GM21528 (cell line): Measurements from ENCODE around the gene STK39.

Source experiments
- ATAC-seq: cut with Tn5 transposase; IDR thresholded peaks from one replicate; pipeline ENCODE4 v1.9.1; 2021; ENCODE audit warnings: mild to moderate bottlenecking, moderate library complexity; ENCODE audit not compliant: unreplicated experiment, low FRiP score

Gene STK39

DNA sequence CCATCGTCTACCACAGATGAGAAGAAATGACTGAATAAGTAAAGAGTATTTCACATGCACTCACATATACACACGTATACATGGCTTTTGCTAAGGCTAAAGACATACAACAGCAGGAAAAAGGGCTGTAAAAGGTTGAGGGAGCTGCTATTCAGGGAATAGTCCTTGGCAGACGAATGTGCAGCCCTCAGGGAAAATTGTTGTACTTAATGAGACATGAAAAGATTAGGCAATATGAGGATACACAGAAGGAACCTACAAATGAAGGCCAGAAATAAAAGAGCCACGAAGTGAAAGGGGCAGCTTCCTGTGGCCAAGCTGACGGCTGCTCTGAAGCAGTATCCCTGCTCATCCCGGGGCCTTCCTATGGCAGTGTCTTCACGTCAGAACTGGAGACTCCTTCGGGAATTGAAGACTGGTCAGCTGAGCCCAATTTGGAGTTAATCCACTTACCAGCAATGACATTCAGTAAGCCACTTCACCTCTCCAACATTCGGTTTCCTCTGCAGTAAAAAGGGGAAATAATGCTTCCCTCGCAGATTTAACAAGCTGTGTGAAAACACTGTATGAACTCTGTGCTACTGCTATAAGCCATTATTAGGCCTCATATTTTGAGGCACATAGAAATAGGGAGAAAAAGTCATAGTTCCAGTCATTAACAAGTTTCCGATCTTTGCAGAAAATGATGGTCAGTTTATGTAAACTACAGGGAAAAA, 221.8 kb downstream of the STK39 start:
- ATAC-seq: no peak

DNA sequence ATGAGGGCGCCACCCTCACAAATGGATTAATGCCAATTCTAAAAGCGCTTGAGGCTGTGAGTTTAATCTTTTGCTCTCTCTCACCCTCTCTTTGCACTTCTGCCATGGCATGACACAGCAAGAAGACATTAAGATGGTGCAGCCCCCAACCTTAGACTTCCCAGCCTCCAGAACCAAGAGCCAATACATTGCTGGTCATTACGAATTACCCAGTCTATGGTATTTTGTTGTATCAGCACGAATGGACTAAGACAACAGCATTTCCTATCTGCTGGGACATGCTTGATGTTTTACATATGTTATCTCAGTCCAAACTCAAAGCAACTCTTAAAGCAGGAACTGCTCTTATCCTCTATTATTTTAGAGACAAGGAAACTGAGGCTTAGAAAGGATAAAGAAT, 222.9 kb downstream of the STK39 start:
- no peak for ATAC-seq

DNA sequence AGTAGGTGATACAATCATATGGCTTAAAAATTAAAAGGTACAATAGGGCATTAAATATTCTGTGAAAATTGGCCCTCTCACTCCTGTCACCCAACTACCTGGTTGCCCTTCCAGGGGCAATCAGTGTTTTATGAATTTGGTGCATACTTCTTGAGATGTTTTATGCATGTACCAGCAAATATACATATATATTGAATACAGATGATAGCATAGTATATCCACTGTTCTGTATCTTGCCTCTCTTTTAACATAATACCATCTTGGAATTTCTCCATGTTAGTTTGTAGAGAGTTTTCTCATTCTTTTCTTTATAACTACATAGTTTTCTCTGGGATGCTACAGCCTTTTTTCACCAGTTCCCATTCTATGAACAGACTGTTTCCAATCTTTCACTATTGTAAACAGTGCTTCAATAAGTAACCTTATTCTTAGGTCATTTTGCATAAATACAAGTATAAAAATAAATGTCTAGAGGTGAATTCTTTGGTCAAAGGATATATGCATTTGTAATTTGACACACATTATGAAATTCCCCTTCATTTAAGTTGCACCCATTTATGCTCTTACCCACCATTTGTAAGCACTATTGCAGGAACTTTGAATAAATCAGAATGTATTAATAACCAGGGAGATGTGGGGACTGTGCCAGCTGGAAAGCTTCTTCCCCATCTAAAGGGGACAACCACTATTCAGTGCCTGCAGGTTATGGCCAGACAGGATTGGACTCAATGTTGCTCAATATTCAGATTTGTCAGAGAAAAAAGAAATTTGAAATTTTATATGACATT, 225.4 kb downstream of the STK39 start:
- no peak for ATAC-seq

DNA sequence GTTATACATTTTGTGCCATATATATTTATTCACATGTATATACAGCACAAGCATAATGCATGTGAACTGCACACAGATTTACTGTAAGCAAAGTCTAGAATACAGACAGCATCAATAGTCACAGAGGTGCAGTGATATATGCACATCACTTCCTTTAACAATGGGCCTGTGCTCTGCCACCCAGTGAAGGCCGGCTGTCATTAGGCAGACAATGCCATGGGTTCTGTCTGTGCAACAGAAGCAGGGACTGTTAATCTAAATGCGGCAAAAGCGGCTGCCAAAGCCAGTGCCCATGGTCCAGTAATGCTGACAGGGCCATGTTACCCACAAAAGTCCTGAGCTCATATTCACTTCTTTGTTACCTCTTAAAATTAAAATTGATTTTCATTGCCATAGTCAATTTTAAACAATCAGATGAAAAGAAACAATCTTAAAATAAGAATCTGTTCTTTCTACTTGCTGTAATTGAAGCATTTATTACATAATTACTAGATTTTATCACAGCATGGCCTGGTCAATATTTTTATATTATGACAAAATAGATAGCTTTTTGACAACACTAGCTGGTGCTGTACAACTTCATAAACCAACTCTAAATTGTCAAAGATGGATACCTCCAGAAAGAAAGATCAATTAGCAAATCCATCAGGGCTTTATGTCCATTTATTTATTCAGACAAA, 232.0 kb downstream of the STK39 start:
- no peak for ATAC-seq

DNA sequence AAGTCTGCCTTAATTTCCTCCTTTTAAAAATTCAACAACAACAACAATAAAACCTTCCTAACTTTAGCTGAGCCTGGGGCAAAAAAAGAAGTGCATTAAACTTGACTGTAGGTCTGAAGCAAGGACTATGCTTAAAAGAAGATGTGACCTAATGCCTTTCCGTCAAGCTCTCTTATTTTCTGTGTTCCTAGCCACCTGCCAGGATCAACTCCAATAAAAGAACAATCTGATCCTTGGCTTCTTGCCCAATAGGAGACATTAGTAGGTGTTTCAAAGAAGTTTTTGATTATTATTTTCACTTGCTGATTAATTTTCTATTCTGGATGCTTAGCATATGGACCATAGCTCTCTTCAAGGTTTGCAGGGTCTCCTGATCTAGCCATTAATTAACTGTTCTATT, 237.5 kb downstream of the STK39 start:
- no peak for ATAC-seq

DNA sequence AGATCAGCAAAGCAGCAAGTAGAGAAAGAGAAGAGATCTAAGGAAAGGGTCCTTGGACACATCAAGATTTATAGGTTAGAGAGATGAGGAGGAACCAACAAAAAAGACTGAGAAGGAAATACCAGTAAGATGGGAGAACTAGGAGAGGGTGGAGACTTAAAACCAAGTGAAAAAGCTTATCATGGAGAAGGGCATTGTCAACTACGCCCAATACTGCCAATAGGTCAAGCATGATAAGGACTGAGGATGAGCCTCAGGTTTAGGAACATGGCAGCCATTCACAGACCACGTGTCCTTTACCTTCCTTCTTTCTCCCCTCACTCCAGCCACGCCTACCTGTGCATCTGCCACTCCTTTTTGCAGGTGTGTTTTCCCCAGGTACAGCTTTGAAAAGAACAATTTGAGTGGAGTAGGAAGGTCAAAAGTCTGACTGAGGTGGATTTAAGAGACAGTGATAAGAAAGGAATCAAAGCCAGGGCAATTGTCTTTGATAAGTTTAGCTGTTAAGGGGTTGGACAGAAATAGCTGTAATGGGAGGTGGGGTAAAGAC, 238.7 kb downstream of the STK39 start:
- no peak for ATAC-seq

DNA sequence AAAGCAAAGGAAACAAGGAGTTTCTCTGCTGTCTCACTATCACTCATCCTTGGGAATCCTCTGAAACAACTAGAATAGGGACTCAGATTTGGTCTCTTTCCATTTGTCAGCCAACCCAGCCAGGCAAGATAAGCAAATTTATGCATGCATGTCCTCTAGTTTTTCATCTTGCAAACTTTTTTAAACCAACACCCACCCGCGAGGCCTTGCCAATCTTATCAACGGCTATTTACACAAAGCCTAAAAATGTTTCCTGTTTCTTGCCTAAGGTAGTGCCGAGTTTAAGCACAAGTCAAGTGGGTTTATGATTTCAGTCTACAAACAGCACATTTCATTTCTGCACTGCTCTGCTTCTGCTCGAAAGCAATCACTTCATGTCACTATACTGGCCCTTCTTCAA, 240.9 kb downstream of the STK39 start:
- ATAC-seq: no peak

DNA sequence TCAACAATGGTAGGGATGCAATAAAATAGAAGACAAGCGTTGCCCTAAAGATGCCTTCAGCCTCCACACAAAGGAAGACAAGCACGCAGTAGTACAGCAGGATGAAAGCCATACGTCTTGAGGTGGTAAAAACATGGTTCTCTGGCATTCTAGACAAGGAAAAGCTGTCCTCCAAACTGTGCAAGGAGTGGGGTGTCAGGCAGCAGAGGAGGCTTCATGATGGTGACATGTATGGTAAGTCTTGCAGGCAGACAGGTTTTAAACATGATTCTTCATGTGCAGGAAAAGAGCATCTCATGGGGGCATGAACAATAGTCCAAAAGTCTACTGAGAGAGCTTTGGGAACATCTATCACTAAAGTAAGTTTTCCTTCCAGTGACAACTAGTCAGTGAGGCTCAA, 241.8 kb downstream of the STK39 start:
- ATAC-seq: no peak

DNA sequence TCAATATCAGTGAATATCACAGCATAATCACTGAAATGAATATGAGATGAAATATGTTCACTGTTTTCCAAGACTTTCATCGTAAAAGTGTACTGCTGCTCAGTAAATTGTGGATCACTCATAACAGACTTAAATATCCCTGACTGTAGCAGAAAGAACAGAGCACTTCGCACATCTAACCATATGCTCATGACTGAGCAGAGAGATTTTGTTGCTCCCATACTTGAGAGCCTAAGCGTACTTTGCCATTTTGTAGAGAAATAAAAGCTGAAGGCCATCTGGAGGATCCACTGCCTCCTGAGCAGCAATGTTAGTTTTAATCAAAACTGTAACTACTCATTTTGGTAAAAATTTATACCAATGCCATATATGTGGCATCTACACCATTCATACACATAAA, 243.5 kb downstream of the STK39 start:
- no peak for ATAC-seq

DNA sequence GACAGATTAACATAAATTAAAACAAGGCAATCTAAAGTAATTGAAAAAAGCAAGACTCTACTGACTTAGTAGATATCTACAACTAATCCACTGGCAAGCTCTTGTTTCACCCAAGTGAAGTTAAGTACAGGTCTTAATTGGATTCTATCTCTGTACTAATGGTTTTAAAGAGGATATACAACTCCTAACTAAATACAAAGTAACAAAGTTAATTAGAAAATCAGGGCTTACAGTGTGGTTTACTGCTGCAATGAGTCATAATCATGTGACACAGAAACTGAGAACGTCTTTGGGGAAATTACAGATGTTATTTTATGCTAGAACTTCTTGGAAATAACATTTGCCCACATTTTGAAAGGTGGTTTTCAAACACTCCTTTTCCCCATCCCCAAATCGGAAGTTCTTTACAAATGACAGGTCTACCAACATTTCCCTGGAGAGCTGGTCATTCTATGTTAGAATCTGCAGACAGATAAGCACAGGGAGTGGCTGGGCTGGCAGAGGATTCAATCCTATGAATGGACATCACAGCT, 245.3 kb downstream of the STK39 start:
- no peak for ATAC-seq

DNA sequence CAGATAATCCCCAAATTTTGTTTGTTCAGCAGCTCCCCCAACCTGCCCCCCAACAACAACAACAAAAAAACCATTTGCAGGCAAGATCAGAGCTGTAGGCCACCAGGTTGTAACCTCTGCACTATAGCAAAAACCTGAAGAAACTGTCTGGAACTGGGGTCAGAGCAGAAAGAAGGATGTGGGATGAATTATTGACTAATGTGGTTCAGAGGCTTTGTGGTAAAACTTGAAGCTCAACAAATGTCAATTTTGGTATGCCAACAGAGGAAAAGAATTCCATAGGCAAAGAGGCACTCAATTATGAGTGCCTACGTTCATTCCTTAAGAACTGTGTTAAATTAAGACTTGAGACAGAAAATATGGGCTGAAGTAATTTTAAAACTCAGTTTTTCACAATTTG, 255.1 kb downstream of the STK39 start:
- no peak for ATAC-seq

DNA sequence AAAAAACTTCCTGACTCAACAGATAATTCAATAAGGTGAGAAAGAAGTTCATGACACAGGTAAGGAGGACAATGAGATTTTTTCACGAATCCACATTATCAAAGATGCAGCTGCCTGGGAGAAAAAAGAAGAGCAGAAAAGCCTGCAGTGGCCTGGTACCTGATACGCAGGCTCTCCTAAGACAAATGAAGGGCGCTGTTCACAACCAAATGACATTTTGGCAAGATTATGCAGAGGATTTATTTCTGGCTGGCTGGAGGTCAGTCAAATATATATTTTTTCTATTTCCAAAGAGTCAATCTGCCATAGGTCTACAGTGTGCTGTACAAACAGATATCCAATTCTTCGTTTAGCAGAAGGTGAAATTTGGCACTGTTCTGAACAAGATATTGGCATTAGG, 257.3 kb downstream of the STK39 start:
- ATAC-seq: no peak

DNA sequence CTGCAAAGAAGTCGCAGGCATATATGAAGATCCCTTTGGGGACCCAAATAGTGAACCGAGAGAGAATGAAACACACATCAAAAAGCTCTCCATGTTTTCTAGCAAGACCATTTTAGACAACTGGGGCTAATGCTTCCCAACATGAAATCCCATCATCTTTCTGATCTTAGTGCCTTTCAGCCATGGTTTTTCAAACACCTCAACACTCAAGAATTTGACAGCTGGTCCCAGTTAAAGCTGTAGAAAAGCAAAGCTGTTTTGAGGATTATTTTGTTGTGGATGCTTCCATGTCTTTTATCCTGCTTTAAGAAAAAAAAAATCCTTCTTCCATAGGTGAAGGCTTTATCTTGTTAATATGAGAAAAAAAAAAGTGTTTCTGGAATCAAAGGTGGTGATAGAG, 259.1 kb downstream of the STK39 start:
- ATAC-seq: no peak

DNA sequence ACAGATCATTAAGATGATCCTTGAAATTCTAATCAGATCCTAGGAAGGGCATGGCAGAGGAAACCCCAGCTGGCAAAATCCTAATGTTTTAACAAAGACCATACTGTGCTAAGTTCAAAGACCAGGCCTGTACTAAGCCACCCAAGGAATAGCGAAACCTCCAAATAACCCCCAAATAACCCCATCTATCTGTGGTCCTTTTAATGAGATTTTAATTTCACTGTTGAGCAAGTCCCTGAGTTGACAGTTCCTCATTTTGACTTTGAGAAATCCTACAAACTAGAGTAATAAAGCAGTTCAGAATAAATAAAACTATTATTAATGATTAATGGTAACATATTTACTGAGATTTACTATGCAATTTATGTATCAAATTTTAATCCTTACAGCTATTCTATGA, 259.8 kb downstream of the STK39 start:
- ATAC-seq: no peak

DNA sequence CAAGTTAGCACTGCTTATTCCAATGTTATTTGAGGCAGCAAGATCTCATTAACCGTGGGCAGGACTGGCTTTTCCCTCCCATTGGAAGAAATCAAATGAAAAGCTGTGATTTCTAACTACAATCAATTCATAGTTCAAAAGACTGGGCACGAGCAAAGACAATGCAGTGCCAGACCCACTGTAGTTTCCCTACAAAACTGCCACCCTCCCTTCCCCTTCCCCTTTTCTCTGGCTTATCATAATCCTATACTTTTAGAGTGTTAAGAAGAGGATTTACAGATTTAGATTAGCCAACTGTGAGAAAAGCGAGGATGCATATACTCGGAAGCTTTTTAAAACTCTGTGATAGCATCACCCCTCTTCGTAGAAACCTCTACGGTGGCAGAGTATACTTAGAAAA, 260.4 kb downstream of the STK39 start:
- ATAC-seq: no peak

DNA sequence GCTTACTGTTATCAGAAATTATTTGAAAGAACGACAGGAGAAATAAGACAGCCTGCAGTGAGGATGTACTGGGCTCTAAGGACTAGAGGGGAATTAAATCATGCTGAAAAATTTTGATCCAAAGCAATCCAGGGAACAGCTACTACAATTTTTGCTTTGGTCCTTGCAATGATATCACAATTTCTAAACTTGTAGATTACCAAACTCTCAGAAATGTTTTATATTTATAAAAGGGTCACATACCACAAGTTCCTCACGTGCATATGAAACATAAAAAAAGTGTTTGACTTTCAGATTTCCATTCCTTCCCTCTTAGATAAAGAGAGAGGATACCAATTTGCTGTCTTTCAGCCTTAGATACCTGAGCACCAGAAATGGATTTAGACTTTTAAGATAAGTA, 261.2 kb downstream of the STK39 start:
- no peak for ATAC-seq

DNA sequence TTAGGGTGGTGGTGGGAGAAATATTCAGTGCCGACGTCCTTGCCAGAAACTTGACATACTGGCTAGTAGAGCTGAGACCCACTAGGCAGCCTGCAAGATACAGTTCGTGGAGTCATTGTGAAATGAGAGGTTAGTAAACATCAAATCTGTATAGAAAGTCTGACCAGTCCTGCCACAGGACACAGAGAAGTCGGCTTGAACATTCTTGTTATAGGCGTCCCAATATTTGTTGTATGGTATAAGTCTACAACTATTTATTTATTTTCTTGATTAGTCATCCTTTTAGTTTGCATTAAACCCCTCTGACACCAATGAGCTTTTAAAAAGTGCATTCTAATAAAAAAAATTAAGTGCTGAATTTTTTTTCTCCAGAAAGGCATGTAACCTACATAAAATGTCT, 265.4 kb downstream of the STK39 start:
- ATAC-seq: no peak

DNA sequence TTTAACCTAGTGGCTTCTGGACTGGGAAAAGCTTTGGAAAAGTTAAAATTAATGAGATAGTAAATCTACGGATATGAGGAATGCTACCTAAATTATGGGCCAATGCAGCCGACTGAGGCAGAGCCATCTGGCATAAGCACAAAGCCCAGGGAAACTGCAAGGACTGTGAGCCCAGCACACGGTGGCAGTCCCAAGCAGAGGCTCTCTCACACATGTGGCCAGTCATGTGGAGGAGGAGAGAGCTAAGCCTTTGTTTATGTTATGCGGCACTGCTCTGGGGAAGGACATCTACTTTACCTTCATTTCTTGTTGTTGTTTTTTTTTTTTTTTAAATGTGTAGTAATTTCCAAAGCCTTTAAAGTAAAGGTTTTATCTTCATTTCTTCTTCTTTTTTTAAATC, 267.0 kb downstream of the STK39 start:
- ATAC-seq: no peak

DNA sequence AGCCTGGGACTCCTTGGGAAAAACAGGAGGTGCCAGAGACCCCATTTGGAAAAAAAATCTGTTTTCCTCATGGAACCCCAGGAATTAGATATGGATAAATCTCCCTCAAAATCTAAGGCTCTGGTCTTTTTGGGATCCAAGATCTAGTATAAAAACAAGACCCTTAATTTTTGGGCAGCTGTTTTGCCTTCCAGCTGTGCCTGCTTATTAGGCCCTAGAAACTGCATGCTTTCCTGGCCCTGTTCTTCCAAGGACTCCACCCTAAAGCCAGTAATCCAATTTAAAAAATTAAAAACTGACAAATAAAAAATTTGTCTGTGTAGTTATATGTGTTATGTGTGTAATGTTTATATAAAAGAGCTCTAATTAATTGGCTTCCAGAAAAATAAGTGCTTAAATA, 274.6 kb downstream of the STK39 start:
- ATAC-seq: no peak

DNA sequence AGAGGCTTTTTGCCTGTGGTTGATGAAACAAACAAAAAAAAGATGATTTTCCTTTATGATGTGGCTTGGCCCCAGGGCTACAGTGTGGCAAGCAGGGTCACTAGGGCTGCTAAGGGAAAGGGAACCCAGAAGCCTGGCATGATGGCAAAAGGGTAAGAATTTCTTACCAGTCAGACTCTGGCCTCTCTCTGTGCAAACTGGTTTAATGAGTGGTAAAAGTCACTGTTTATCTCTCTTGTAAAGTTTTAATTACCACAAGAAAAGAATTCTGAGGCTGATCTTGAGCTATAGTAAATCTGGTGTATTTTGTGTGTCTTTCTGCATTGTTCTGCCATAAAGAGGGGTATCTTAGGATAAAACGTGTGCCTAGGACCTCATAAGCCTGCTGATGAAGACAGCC, 275.4 kb downstream of the STK39 start:
- no peak for ATAC-seq
